ENCODE data around the gene EML6. TPM values are rescaled to one million over a fixed set of nuclear protein-coding genes. Genes with fewer than 3 reads are reported as not detected.

EML6 gene
- total RNA-seq, 1 experiment from 2014 or later = 0.17 TPM

DNA sequence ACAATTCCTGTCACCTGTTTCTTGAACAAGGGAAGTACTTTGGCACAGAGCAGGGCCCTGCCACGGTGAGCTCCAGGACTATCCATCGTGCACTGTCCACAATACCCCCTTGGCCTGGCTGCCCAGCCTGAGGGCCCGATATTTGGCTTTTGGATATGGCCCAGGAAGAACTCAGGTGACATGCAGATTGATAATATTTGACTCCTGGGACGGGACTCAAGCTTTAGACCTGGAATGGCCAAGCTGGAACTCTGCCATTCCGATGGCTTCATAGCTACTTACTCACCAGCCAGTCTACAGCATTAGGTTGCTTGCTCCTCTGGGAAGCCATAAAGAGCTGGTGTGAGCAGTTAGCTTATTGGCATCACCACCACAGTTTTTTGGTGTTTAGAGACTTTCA lies 26.6 kb downstream of the EML6 start:
- no peak for DNase-seq (ENCODE audit: extremely low read depth, low read depth)

- DNase-seq (ENCODE audit: extremely low read depth, low read depth) = no peak
Measured at GRCh38 chr2:54752439-54752838, 29.0 kb downstream of the EML6 start.

DNA sequence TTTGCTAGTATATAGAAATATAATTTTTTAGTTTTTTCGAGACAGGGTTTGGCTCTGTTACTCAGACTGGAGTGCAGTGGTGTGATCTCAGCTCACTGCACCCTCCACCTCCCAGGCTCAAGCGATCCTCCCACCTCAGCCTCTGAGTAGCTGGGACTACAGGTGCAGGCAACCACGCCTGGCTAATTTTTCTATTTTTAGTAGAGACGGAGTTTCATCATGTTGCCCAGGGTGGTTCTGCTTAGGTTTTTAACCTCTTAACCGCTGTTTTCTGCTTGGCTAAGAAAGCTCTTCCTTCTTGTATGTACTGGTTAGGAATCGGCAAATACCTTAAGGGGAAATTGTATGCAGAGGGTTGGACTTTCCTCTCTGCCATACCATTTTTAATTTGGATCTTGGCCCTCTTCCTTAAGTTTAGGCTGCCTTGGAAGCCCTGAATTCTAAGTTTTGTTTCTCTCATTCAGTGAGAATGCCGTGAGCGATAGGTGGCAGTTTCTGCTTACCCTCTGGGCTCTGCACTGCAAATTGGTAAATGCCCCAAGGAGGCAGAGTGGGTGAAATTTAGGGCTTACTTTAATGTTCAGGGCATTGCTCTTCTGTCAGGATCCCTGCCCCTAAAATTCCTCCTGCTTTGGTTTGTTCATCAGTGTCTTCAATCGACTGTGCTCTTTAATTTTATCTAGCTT lies 32.3 kb downstream of the EML6 start:
- no peak for DNase-seq (ENCODE audit: extremely low read depth, low read depth)

GRCh38 chr2:54757500-54757899 lies 34.0 kb downstream of the EML6 start:
- DNase-seq (ENCODE audit: extremely low read depth, low read depth) = no peak

GRCh38 chr2:54758951-54759350 lies 35.5 kb downstream of the EML6 start:
- no peak for DNase-seq (ENCODE audit: extremely low read depth, low read depth)

DNA sequence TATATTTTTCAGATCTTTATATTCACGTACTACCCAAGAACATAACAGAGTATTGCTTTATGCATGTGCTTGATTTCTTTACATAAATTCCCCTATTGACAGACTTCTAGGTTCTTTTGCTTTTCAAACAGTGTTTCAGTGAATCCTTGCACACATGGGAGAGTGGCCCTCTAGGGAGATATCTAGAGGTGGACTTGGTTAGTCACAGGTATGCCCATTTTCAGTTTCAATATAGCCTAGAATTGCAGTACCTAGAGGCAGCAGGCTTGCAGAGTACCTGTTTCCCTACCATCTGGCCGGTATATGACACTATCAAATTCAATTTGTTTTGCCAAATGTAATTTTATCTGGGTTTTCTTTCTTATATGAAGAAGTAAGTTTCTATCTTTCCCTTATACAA lies 36.8 kb downstream of the EML6 start:
- no peak for DNase-seq (ENCODE audit: extremely low read depth, low read depth)

DNA sequence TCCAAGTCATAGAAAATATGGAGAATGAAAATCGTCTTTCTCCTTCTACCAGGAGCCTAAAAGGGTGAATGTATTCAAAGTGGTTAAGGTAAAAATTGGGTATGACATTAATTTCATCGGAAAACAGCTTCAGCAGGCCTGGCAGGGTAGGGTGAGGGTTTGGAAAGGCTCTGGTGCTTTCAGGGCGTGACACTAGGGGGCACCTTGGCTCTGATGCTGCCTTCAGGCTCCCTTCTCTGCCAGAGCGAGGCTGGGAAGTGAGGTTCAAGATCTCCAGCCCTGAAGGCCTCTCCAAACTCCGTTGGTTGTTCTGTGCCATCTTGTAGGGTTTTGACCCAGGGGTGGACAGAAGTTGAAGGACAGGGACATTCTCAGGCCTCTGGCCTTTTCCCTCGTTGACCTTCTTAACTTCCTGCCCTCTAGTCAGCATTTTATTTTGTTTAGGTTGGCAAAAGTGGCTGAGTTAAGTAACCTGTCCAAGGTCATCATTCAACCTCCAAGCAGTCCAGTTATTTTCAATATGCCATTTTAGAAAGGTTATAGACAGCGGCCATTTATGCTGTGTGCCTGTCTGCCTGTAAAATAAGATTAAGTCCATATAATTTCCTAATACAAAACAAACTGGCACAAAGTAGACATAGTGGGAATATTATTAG lies 40.3 kb downstream of the EML6 start:
- peak; percentile 38 for DNase-seq (ENCODE audit: extremely low read depth, low read depth)

DNA sequence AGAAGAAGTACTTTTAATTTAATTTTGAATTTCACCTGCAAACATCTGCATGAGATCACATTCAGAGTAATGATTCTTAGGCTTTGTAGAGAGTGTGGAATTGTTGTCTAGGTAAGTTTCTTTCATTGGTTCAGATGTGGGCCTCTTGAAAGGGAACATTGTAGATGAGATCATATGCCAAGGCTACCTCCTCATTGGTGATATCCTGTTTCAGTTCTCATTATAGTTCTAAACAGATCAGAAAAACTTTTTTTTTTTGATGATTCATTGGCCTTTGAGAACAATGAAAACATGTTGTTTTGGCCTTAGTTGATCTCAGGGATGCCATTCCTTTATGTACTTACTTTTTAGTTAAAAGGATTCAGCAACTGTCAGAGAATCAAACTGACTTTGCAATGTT lies 44.5 kb downstream of the EML6 start:
- no peak for DNase-seq (ENCODE audit: extremely low read depth, low read depth)

DNA sequence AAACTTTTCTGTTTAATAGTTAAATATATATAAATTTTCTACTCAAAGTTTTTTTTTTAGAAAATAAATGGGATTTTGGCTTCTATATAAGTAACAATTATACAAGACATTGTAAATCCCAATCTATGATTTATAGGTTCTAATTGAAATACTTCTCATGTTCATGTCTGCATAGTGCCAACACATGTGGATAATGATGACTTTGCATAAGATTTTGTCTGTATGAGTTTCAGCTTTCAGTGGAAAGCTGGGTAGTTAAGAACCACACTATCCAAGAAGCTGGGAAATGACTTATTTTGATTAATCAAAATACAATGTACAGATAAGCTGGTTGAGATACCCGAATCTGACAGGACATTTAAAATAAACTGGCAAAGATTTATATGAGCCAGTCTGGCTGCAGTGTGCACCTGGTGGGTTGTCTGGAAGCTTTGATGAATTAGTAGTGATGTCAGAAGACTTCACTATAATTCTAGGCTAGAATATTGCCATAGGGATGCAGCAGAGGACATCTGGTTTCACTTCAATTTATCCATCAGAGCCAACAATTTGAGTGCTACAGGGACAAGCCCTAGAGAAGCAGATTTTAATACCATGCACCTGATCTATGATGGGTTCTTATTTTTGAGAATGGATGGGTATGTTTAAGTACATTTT lies 45.4 kb downstream of the EML6 start:
- no peak for DNase-seq (ENCODE audit: extremely low read depth, low read depth)

DNA sequence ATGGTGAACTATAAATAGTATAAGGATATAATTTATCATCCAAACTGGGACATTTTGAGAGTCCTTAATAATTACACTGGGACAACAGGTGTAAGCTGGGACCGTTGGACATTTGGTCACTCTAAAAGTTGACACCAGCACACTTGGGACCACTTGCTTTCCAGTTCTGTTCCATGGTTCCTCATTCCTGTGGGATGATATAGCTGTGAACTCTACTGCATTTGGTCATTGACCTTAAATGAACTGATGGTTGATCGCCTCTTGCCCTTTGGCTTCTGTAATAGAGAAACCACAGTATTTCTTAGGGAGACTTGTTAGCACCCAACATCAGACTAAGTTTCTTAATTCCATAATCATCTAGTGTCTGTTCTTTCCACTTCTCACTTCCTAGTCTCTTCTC lies 46.7 kb downstream of the EML6 start:
- DNase-seq (ENCODE audit: extremely low read depth, low read depth) = no peak

- DNase-seq (ENCODE audit: extremely low read depth, low read depth) = no peak
Measured at GRCh38 chr2:54770676-54771075, 47.2 kb downstream of the EML6 start.

- no peak for DNase-seq (ENCODE audit: extremely low read depth, low read depth)
Measured at GRCh38 chr2:54771166-54771885, 47.9 kb downstream of the EML6 start.

DNA sequence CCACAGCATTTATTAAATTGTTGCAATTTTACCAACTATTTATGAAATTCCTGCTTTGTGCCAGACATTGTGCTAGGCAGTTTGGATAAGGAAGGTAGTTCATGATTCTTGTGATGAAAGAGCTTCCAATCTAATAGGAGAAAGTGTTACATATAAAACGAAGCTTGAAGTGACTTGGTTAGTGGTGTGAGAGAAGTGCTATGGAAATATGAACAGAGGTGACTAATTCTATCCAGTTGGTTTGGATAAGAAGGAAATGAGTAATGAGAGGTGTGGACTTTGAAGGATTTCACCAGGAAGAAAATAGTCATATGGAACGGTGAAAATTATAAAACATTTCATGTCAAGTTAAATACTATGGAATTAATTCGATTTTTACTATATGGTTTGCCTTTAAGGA lies 48.6 kb downstream of the EML6 start:
- peak; percentile 12 for DNase-seq (ENCODE audit: extremely low read depth, low read depth)

DNA sequence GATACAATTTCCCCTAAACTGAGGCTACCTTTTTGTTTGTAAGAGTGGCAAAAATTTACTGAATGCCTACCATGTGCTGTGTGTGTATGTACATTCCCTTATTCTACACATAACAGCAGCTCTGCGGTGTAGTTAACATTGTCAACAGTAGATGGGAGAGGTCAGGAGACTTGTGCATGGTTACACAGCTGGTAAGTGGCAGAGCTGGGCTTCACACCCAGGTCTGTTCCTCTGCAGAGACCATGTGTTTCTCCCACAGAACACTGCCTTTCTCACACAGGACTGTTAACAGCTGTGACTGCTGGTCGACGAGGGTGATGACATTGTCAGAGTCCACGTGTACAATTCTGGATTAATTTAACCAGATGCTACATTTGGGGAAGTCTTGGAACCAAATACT lies 49.1 kb downstream of the EML6 start:
- no peak for DNase-seq (ENCODE audit: extremely low read depth, low read depth)

GRCh38 chr2:54773233-54773632 lies 49.8 kb downstream of the EML6 start:
- DNase-seq (ENCODE audit: extremely low read depth, low read depth) = no peak

DNA sequence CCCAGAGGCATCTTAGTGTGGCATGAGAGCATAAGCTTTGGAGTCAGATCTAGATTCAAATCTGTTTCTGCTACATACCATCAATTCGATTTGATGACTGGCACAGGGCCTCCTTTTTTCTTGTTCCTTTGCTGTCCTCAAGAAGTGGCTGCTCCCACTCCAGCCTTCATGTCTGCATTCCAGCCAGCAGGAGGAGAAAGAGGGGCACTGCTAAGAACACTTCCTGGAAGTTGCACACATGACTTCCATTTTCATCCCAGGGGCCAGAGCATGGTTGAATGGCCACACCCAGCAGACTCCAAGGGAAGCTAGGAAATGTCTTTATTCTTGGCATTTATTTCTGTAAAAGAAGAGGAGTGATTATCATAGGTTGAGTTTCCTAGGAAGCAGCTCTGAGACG lies 50.4 kb downstream of the EML6 start:
- peak; percentile 9 for DNase-seq (ENCODE audit: extremely low read depth, low read depth)

- DNase-seq (ENCODE audit: extremely low read depth, low read depth) = no peak
Measured at GRCh38 chr2:54775710-54776109, 52.2 kb downstream of the EML6 start.

- DNase-seq (ENCODE audit: extremely low read depth, low read depth) = no peak
Measured at GRCh38 chr2:54776494-54776893, 53.0 kb downstream of the EML6 start.

DNA sequence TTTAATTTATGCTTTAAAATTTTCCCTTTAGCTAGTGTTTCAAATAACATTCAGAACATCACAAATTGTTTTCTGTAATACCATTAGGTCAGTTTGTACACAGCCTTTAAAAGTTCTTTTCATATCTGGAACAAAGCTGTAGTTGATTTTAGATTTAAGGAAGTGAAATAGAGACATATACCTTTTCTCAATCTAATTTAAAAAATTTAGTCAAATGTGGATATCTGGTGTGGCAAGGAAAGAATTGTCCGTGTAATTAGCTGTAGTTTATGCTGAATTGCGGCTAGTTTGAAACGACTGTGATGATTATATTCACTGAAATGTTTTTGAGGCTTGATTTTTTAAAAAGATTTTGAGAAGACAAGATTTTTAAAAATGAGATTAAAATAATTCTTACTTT lies 59.9 kb downstream of the EML6 start:
- no peak for DNase-seq (ENCODE audit: extremely low read depth, low read depth)

- no peak for DNase-seq (ENCODE audit: extremely low read depth, low read depth)
Measured at GRCh38 chr2:54787270-54787669, 63.8 kb downstream of the EML6 start.

- no peak for DNase-seq (ENCODE audit: extremely low read depth, low read depth)
Measured at GRCh38 chr2:54787755-54788366, 64.4 kb downstream of the EML6 start.

Data from NCI-H460 (cell line).